H9 (cell line): Measurements from ENCODE around the gene PISD. TPM values are rescaled to one million over a fixed set of nuclear protein-coding genes. Genes with fewer than 3 reads are reported as not detected.

Source experiments
- DNase-seq: peaks from one replicate; pipeline ENCODE4 v3.0.0-alpha.2; 2017
- H2AFZ ChIP-seq: one replicate; pipeline ENCODE4 v1.6.1; 2013; ENCODE audit warnings: mild to moderate bottlenecking, low read length, control low read depth, moderate library complexity
- H2AK5ac ChIP-seq: 2 replicates; pipeline ENCODE4 v1.6.1; 2013; ENCODE audit warnings: low read length, control low read depth, mixed read lengths; ENCODE audit not compliant: insufficient read length
- H2BK120ac ChIP-seq: one replicate; pipeline ENCODE4 v1.6.1; 2013; ENCODE audit warnings: low read depth, mild to moderate bottlenecking, low read length, control low read depth, inconsistent platforms; ENCODE audit not compliant: poor library complexity, severe bottlenecking
- H2BK12ac ChIP-seq: 2 replicates; pipeline ENCODE4 v1.6.1; 2013; ENCODE audit warnings: low read length, control low read depth, mixed read lengths, low read depth; ENCODE audit not compliant: insufficient read length
- H2BK15ac ChIP-seq: 2 replicates; pipeline ENCODE4 v1.6.1; 2013; ENCODE audit warnings: low read depth, low read length, control low read depth
- H2BK20ac ChIP-seq: one replicate; pipeline ENCODE4 v1.6.1; 2013; ENCODE audit warnings: low read depth, mild to moderate bottlenecking, low read length, control low read depth, inconsistent platforms; ENCODE audit not compliant: poor library complexity, severe bottlenecking
- H2BK5ac ChIP-seq: 2 replicates; pipeline ENCODE4 v1.6.1; 2013; ENCODE audit warnings: low read length, control low read depth, mixed read lengths; ENCODE audit not compliant: insufficient read length
- H3K14ac ChIP-seq: 2 replicates; pipeline ENCODE4 v1.6.1; 2013; ENCODE audit warnings: low read length, control low read depth; ENCODE audit not compliant: insufficient read depth
- H3K18ac ChIP-seq: 2 replicates; pipeline ENCODE4 v1.6.1; 2013; ENCODE audit warnings: low read depth, mild to moderate bottlenecking, mixed read lengths, low read length, control low read depth; ENCODE audit not compliant: insufficient read length
- H3K23ac ChIP-seq: 2 replicates; pipeline ENCODE4 v1.6.1; 2013; ENCODE audit warnings: low read length, control low read depth, mixed read lengths, low read depth; ENCODE audit not compliant: insufficient read length
- H3K23me2 ChIP-seq: 2 replicates; pipeline ENCODE4 v1.6.1; 2013; ENCODE audit warnings: low read depth, mild to moderate bottlenecking, mixed read lengths, low read length, control low read depth; ENCODE audit not compliant: insufficient read length, poor library complexity, severe bottlenecking
- H3K27ac ChIP-seq: 2 replicates; pipeline ENCODE4 v1.5.1; 2013; ENCODE audit warnings: low read length, control low read depth, mixed read lengths, low read depth; ENCODE audit not compliant: insufficient read length
- H3K27me3 ChIP-seq: 2 replicates; pipeline ENCODE4 v1.6.1; 2013; ENCODE audit warnings: low read length, control low read depth, inconsistent platforms; ENCODE audit not compliant: insufficient read depth
- H3K4ac ChIP-seq: 2 replicates; pipeline ENCODE4 v1.6.1; 2013; ENCODE audit warnings: low read depth, mild to moderate bottlenecking, control low read depth, inconsistent platforms, low read length, moderate library complexity
- H3K4me1 ChIP-seq: 2 replicates; pipeline ENCODE4 v1.6.1; 2013; ENCODE audit warnings: low read length, control low read depth, inconsistent platforms; ENCODE audit not compliant: insufficient read depth
- H3K4me2 ChIP-seq: 2 replicates; pipeline ENCODE4 v1.6.1; 2013; ENCODE audit warnings: low read length, control low read depth, mixed read lengths; ENCODE audit not compliant: insufficient read length, insufficient read depth
- H3K56ac ChIP-seq: 2 replicates; pipeline ENCODE4 v1.6.1; 2013; ENCODE audit warnings: low read depth, mild to moderate bottlenecking, mixed read lengths, low read length, control low read depth; ENCODE audit not compliant: insufficient read length
- H3K79me1 ChIP-seq: 2 replicates; pipeline ENCODE4 v1.6.1; 2013; ENCODE audit warnings: low read depth, mild to moderate bottlenecking, moderate library complexity, low read length, control low read depth, inconsistent platforms; ENCODE audit not compliant: insufficient read depth, poor library complexity, severe bottlenecking
- H3K79me2 ChIP-seq: 2 replicates; pipeline ENCODE4 v1.6.1; 2013; ENCODE audit warnings: low read length, control low read depth, inconsistent platforms; ENCODE audit not compliant: insufficient read depth
- H3K9ac ChIP-seq: 2 replicates; pipeline ENCODE4 v1.6.1; 2013; ENCODE audit warnings: low read length, control low read depth, mixed read lengths; ENCODE audit not compliant: insufficient read length; ENCODE audit errors: extremely low read depth
- H3K9me3 ChIP-seq: one replicate; pipeline ENCODE4 v1.6.1; 2013; ENCODE audit warnings: low read depth, low read length, inconsistent platforms; ENCODE audit not compliant: control insufficient read depth
- H3T11ph ChIP-seq: one replicate; pipeline ENCODE4 v1.6.1; 2013; ENCODE audit warnings: mild to moderate bottlenecking, low read length, control low read depth, inconsistent platforms
- H4K20me1 ChIP-seq: one replicate; pipeline ENCODE4 v1.6.1; 2013; ENCODE audit not compliant: control insufficient read depth, insufficient read length, insufficient read depth
- H4K5ac ChIP-seq: 2 replicates; pipeline ENCODE4 v1.6.1; 2013; ENCODE audit warnings: low read depth, mild to moderate bottlenecking, mixed read lengths, low read length, control low read depth; ENCODE audit not compliant: insufficient read length
- H4K8ac ChIP-seq: replicated peaks from 2 replicates; pipeline ENCODE4 v1.6.1; 2013; ENCODE audit warnings: low read length, control low read depth, mixed read lengths, low read depth; ENCODE audit not compliant: insufficient read length
- H4K91ac ChIP-seq: 2 replicates; pipeline ENCODE4 v1.6.1; 2013; ENCODE audit warnings: low read depth, mild to moderate bottlenecking, moderate library complexity, mixed read lengths, low read length, control low read depth; ENCODE audit not compliant: insufficient read length
- H3K27ac Mint-ChIP-seq, 3 experiments: 2 replicates in 2 of 3; 3 replicates in 1 of 3; pipeline ENCODE4 v1.8.0; 2020 to 2021; ENCODE audit warnings: mixed read lengths in 3 of 3, mild to moderate bottlenecking in 1 of 3, moderate library complexity in 1 of 3
- H3K27me3 Mint-ChIP-seq: 2 replicates; pipeline ENCODE4 v1.8.0; 2021; ENCODE audit warnings: low read depth, mild to moderate bottlenecking, moderate library complexity, mixed read lengths
- H3K36me3 Mint-ChIP-seq, 3 experiments: 2 replicates in 2 of 3; 3 replicates in 1 of 3; pipeline ENCODE4 v1.8.0; 2020 to 2021; ENCODE audit warnings: low read depth in 3 of 3, mixed read lengths in 3 of 3; ENCODE audit not compliant: insufficient read depth in 1 of 3
- H3K4me1 Mint-ChIP-seq, 2 experiments: 2 replicates each; pipeline ENCODE4 v1.8.0; 2020; ENCODE audit warnings: mixed read lengths in 2 of 2
- H3K4me3 Mint-ChIP-seq, 2 experiments: 2 replicates in 1 of 2; 3 replicates in 1 of 2; pipeline ENCODE4 v1.8.0; 2020 to 2021; ENCODE audit warnings: mild to moderate bottlenecking in 2 of 2, mixed read lengths in 2 of 2, moderate library complexity in 1 of 2
- H3K9me3 Mint-ChIP-seq, 2 experiments: 2 replicates in 1 of 2; 3 replicates in 1 of 2; pipeline ENCODE4 v1.8.0; 2020; ENCODE audit warnings: mild to moderate bottlenecking in 2 of 2, mixed read lengths in 2 of 2, moderate library complexity in 1 of 2
- WGBS: extraction: QIAGEN DNeasy Blood & Tissue Kit; methylation state at CpG from one replicate; pipeline ENCODE4 v1.1.7; 2013; ENCODE audit warnings: missing lambda C conversion rate, low lambda C conversion rate, mixed read lengths; ENCODE audit not compliant: insufficient read length; ENCODE audit errors: extremely low coverage; 5-methylcytosine and 5-hydroxymethylcytosine counted together
- total RNA-seq: library from RNA; stranded (reverse); gene quantifications from 2 replicates; pipeline ENCODE4 v1.2.1, GENCODE V29; 2021
- TF ChIP-seq, protein P1 (sequence below): fragments of 200-600 bp; sonication (generic); conservative IDR thresholded peaks from 3 replicates; pipeline ENCODE4 v1.8.0; 2021; ENCODE audit warnings: antibody characterized with exemption, mild to moderate bottlenecking

The PISD gene
- total RNA-seq, 1 experiment from 2014 or later = 62.0 TPM

DNA sequence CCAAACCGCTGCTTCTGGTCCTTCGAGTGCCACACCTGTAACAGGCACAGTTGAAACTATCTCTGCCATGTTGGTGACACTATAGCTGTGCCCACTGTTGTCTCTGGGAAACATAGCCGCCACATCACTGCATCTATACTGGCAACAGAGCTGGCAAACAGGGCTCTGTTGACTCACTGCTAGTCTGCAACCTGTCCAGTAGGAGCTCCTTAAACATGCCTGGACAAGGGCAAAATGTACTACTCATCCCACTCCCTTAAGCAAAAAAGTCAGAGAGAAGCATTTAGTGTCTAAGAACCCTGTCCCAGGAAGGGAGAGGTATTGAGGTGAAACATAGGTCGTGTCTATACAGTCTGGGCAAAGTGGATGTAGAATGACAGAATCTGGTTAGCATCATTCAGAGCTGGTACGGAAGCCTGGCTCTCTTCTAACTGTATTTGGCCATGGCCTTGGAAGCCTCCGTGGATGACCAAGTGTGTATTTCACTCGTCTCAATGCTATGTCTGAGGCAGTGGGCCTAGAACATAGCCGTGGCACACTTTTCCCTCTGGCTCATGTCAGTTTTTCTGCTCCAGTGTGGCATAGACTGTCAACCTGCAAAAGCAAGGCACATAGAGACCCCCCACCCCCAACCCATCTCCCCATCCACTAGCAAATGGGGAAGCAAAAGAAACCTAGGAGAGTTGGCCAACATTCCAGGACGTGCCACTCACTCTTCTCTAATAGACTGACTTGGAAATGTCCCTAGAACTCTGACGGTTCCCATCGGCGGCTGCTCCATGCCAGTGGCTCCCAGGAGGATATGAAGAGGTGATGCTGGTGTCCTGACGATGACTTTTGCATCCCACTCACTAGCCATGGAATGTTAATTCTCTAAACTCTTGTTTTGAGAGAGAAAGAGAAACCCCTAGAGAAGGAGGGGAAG, 21.4 kb upstream of the PISD start:
- no peak for DNase-seq
- Histone ChIP-seq H3K79me2 (no peaks in the 10 kb centered on the region), H3K4me2 (no peak overlapping the region), H3K14ac (no peak overlapping the region), H4K5ac (no peak overlapping the region), H2AFZ (no peak overlapping the region), H3K4me1 (no peaks in the 10 kb centered on the region), H3K9ac (no peak overlapping the region), H3K56ac (no peak overlapping the region), H3K9me3 (no peaks in the 10 kb centered on the region), H4K8ac (no peak overlapping the region), H2AK5ac (no peak overlapping the region), H3K27me3 (no peaks in the 10 kb centered on the region), H3T11ph (no peak overlapping the region), H2BK20ac (no peak overlapping the region), H4K20me1 (no peaks in the 10 kb centered on the region), H2BK12ac (no peak overlapping the region), H3K79me1 (no peaks in the 10 kb centered on the region), H3K27ac (no peak overlapping the region), H2BK5ac (no peak overlapping the region), H3K4ac (no peak overlapping the region), H2BK120ac (no peak overlapping the region), H3K18ac (no peak overlapping the region), H3K23me2 (no peaks in the 10 kb centered on the region), H2BK15ac (no peak overlapping the region), H3K23ac (no peak overlapping the region), H4K91ac (no peak overlapping the region)
- WGBS = no CpG with 5 or more reads among the region's 13 CpGs
- TF ChIP-seq, protein P1, sequence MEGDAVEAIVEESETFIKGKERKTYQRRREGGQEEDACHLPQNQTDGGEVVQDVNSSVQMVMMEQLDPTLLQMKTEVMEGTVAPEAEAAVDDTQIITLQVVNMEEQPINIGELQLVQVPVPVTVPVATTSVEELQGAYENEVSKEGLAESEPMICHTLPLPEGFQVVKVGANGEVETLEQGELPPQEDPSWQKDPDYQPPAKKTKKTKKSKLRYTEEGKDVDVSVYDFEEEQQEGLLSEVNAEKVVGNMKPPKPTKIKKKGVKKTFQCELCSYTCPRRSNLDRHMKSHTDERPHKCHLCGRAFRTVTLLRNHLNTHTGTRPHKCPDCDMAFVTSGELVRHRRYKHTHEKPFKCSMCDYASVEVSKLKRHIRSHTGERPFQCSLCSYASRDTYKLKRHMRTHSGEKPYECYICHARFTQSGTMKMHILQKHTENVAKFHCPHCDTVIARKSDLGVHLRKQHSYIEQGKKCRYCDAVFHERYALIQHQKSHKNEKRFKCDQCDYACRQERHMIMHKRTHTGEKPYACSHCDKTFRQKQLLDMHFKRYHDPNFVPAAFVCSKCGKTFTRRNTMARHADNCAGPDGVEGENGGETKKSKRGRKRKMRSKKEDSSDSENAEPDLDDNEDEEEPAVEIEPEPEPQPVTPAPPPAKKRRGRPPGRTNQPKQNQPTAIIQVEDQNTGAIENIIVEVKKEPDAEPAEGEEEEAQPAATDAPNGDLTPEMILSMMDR = no peak
- H3K4me3 Mint-ChIP-seq = no peak overlapping the region
- H3K36me3 Mint-ChIP-seq = peaks cover 18 to 56% (median 53%) of the 10 kb centered on the region in 3 experiments; a peak in 6 of 7 replicates
- no peaks in the 10 kb centered on the region for H3K4me1 Mint-ChIP-seq
- no peaks in the 10 kb centered on the region for H3K9me3 Mint-ChIP-seq
- H3K27me3 Mint-ChIP-seq = no peaks in the 10 kb centered on the region; the same call in none of the 2 replicates
- H3K27ac Mint-ChIP-seq = peak overlapping the region in 2 of 3 experiments; percentile 44 to 84; a peak in 3 of 7 replicates
